NCI-H2029 treated with DMSO at 0.1 percent for 48 hours (cell line): Measurements from ENCODE around the gene FIZ1.

Experiments used
- DNase-seq: peaks from one replicate; lab custom pipeline; 2025; lab: John Stamatoyannopoulos, UW

The FIZ1 gene, protein sequence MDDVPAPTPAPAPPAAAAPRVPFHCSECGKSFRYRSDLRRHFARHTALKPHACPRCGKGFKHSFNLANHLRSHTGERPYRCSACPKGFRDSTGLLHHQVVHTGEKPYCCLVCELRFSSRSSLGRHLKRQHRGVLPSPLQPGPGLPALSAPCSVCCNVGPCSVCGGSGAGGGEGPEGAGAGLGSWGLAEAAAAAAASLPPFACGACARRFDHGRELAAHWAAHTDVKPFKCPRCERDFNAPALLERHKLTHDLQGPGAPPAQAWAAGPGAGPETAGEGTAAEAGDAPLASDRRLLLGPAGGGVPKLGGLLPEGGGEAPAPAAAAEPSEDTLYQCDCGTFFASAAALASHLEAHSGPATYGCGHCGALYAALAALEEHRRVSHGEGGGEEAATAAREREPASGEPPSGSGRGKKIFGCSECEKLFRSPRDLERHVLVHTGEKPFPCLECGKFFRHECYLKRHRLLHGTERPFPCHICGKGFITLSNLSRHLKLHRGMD

DNA sequence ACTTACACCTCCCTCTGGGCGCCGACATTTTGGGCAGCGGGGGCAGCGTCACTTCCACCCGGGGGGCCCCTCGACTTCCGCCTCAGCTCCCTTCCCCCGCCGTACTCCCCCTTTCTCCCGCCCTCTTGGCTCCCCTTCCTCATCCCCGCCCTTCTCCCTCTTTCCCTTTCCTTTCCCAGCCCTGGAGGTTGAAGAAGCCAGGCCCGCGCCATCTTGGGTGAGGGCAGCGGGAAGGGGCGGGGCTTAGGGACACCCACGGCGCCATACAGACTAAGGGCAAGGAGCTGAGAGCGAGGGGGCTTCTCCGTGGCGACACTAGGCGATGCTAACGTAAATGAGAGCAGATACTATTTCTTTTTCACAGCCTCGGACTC lies at the start of gene FIZ1:
Gene FIZ1, minus strand, starts transcription at position 50 of the 374 bp plus-strand sequence. CDS start 1,652 bp downstream, outside the sequence.
- peak; percentile 91 for DNase-seq

DNA sequence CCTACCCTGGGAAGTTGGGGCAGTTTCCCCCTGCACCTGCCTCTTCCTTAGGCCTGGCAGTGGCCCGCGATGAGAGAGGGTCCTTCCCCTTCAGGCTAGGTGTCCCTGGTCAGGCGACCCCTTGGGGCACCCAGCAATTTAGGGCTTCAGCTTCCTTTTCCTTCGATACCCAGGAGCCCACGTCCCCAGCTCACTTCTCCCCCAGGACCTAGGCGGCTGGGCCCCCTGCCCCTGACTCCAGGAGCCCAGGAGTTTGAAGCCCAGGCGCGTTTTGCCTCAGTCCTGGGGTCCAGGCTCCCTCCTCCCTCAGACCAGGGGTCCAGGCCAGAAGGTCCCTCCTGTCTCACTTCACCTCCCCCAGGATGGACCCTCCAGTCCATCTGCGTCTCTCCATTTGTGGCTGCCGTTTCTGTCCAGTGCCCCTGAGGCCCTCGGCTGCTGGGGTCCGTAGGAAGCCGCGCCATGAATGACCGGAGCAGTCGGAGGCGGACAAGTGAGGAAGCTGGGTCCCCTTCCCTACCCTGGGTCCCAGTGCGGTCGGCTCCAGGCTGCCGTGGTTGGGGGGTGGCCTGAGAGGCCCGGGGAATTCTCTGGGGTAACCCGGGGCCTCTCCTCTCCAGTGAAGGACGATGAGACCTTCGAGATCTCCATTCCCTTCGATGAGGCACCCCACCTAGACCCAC lies 49.4 kb upstream of the FIZ1 start:
- no peak for DNase-seq

DNA sequence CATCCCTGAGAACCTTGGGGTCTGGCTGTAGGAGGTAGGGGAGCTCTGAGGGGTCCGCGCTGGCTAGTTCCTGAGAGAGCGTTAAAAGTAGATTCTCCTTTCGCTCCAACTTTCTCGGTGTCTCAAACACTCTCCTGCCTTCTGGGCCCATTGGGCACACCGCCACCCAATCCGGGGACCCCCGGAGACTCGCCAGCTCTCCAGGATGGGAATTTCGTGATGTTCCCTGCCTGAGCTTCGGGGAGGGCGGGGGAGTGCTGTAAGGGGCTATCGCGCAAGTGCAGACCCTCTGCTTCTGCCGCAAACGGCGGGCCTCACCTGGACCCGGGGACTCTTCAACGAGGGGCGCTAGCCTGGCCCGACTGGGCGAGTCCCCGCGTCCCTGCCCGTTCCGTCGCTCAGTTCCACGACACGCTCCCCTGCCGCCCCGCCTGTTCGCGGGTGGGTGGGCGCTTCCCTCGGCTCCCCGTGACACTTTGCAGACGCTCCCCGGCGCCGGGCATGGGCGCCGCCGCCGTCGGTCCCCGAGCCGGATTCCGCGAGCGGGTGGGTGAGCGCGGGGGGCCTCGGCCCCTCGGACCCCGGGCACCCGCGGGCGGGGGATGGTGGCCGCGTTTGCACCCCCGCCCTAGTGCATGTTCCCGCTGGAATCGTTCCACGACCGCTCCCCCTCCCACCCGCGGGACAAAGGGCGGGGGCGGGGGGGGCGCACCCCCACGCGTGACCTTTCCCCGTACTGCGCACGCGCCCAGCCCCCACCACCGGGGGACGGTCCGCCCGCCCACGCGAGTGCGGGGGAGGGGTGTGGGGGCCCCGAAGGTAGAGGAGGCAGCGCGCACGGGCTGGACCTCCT lies 48.6 kb upstream of the FIZ1 start, which contains the start of gene CCDC106:
Gene CCDC106, plus strand, starts transcription at position 481 of the 853 bp plus-strand sequence. CDS start 835 bp downstream, outside the sequence.
- DNase-seq: no peak

DNA sequence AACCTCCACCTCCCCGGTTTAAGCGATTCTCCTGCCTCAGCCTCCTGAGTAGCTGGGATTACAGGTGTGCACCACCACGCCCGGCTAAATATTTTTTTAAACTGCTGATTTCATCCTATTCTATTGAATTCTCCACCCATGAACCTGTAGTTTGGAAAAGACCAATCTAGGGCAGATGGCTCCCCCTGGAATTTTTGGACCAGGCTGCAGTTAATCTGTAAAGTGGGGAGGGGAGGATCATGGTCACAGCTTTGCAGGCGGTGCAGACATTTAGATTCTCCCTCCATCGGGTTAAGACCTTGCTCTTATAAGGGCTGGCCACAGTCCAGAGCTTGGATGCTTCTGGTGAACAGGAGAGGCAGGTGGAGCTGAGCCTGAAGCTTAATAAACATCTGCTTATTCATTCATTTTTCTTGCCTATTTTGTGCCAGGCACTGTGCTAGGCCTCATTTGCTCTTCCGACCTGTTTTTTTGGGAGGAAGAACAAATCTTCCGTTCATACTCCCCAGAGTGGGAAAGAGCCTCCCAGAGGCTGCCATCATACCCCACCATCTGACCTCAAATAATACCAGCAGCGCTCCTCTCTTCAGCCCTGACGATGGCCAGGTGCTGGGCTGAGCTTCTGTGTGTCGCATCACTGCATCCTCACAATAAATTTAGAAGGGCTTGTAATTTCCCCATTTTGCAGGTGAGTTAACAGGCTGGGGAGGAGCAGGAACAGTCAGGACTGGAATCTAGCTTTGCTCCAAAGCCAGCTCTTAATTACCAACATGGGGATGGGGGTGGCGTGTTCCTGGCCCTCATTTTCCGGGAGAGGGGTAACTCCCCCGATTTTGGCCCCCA lies 47.8 kb upstream of the FIZ1 start:
- no peak for DNase-seq

DNA sequence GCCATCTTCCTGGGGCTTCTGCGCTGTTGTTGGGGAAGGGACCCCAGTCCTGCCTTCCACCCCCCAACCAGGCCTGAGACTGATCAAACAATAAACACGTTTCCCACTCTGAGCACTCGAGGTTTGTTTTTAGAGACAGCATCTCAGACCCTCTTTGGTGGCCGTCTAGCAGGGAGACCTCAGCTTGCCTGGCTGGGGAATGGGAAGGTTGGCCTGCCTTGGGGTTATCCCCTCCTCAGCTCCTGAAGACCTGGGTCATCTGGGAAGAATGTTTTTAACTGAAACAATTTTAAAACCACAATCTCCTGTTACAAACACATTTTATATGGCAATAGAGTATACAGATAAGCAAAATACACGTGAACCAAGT lies 46.2 kb upstream of the FIZ1 start:
- no peak for DNase-seq

DNA sequence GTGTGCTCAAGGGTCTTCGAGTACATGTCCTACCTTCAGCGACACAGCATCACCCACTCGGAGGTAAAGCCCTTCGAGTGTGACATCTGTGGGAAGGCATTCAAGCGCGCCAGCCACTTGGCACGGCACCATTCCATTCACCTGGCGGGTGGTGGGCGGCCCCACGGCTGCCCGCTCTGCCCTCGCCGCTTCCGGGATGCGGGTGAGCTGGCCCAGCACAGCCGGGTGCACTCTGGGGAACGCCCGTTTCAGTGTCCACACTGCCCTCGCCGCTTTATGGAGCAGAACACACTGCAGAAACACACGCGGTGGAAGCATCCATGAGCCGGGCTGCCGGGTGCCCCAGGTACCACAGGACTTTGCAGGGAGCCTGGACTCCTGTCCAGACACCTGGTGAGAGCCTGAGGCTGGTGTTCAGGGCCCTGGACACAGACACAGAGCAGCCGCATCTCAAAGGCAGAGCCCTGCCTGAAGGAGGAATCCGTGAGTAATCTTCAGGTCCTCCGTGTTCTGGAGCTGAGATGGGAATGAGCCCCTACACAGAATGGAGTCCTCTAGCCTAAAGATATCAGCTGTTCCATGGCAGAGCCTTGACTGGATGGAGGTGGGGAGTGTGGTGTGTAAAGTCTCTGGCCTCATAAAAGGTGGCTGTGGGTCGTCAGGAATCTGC lies 45.7 kb upstream of the FIZ1 start:
- DNase-seq: no peak

DNA sequence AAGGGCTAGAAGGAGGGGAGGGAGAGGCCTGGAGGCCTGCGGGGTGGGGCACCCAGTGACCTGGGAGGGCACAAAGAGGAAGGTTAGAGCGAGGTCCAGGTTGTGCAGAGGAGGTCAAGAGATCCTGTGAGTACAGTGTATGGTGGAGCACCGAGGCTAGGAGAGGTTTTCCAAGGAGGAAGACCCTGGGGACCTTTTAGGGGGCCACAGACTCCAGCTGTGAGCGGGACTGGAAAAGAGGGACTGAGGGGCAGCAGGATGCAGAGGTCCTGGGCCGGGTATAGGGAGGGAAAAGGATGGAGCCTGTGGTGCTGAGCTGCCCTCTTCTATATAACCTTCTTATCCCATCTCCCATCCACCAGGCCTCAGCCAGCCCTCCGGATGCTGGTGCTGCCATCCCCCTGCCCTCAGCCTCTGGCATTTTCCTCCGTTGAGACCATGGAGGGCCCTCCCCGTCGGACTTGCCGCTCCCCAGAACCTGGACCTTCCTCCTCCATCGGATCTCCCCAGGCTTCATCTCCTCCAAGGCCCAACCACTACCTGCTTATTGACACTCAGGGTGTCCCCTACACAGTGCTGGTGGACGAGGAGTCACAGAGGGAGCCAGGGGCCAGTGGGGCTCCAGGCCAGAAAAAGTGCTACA lies 45.0 kb upstream of the FIZ1 start:
- no peak for DNase-seq

DNA sequence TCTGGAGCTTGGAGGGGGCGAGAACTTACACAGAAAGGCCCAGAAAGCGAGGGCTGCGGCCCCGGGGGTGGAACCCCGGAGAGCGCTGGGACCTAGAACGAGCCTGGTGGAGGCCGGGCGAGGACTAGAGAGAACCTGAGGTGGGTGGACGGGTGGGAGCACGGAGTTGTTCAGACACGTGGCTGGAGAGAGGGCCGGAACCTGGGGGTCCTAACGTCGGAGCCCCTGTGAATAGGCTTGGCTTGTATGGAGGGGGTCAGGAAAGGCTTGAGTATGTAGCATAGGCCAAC lies 44.5 kb upstream of the FIZ1 start:
- DNase-seq: no peak

DNA sequence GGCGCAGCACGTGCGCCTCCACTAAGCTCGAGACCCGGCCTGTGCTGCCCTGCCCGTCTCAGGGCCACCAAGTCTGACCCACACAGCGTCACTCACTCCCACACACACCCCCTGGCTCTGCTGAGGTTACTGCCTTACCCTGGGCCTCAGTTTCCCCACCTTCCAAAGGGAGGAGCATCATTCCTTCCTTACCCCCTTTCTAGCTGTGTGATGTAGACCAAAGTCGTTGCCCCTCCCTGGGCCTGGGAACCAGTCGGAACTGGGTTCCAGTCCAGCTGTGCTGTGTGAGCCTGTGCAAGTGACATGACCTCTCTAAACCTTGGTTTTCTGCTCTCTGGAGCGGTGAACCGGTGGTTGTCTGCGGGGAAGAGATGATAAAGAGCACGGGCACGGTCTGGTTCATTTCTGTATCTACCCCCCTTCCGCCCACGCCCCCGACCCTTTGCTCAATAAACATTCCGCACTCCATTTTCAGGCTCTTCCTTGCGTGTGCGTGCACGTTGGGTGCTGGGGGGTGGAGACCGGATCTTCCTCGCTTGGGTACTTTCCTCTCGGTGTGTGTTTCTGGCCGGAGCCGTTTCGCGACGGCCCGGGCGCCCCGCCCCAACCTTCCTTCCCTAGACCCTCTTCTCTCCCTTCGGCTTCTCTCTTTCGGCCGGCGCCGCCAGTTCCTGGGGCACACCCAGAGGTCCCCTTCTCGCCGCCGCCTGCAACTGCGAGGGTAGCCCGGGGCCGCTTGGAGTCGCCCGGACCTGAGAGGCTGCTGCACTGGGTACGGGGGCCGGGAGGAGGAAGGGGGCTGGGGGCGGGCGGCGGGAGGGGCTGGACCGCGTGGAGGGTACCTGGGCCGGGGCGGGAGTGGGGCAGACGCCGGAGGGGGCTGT lies 43.9 kb upstream of the FIZ1 start, which contains the start of gene ZNF581:
Gene ZNF581, plus strand, starts transcription at position 647 of the 884 bp plus-strand sequence. CDS start 923 bp downstream, outside the sequence.
- DNase-seq: peak; percentile 44

DNA sequence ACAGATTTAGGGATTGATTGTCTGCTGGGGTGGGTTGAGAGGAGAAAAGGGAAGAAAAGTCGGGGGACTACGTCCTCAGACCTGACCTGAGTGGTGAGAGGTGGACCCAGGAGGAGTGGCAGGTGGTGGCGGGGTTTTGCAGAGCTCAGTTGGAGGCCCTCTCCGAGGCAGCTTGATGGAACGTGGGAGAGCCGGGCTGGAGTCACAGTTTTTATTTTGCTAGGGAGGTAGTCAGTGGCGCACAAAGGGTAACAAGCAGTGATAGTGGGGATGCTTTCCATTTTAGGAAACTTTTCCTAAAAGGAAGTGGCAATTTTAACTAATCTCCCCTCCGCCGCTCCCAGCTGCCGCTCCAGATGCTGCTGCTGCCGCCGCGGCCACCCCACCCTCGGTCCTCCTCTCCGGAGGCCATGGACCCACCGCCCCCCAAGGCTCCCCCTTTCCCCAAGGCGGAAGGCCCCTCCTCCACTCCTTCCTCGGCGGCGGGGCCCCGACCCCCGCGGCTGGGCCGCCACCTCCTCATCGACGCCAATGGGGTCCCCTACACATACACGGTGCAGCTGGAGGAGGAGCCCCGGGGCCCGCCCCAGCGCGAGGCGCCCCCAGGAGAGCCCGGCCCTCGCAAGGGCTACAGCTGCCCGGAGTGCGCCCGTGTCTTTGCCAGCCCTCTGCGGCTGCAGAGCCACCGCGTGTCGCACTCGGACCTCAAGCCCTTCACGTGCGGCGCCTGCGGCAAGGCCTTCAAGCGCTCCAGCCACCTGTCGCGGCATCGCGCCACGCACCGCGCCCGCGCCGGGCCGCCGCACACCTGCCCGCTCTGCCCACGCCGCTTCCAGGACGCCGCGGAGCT lies 43.1 kb upstream of the FIZ1 start:
- no peak for DNase-seq

DNA sequence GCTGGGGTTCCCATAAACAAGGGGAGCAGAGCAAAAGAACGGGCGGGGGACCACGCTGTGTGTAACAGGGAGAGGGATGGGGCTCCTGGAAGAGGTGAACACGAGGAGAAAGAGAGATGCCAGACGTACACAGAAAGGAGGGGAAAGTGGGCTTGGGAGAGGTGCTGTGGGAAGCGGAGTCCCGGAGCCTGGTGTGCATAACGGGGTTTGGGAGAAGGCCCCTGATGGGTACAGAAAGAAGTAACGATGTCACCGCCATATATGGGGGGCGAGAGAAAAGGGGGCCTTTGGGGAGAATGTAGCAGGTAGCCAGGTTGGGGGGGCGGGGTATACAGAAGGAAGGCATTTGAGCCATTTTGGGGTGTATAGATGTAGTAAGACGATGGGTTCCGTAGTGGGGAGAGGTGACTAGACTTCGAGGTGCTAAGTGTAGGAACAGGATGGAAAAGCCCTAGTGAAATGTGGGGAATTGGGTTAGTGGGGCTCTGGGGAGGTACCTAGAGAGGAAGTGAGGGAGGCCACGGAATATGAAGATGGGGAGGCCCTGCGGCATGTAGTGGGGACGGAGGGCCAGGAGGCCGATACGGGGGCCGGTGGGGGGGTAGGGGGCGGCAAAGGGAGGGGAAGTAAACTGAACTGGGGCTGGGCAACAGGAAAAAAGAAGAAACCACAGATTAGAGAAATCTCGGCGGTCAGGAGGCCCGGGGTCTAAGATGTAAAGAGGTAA lies 42.3 kb upstream of the FIZ1 start:
- no peak for DNase-seq

DNA sequence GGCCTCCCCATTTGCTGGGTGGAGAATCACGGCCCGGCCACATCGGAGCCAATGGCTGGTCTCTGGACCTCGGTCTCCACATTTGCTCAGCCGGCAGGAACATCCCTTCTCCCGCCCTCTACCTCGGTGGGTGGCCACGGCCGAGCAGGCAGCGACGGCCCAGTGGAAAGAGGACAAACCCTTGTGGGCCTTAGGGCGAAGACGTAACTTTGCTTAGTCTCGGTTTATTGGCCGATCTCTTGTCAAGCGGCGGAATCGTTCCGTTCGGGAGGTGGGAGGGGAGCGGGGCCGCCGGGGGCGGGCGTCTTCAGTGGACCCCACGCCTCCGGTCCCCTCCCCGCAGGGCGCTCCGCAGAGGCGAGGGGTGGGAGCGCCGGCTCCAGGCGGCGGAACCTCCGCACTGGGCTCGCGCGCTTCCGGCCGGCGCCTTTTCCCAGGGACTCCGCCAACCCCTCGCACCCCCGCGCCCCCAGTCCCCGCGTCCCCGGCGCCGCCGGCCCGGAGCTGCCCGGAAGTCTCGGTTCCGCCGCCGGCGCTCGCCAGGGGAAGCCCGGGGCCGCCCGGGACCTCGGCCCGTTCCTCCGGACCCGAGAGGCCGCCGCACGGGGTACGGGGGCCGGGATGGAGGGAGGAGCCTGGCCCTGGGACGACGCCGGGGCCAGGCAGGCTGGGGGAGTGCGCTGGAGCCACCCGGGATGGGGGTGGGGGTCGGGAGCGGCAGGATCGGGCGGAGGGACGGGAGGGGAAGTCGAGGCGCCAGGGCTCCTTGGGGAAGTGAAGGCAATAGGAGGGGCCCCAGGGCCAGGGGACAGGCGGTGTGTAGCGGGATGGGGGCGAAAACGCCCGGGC lies 41.5 kb upstream of the FIZ1 start, which contains the start of gene ZNF580:
Gene ZNF580, plus strand, starts transcription at position 426 of the 849 bp plus-strand sequence. CDS start 1,507 bp downstream, outside the sequence.
- DNase-seq: no peak

DNA sequence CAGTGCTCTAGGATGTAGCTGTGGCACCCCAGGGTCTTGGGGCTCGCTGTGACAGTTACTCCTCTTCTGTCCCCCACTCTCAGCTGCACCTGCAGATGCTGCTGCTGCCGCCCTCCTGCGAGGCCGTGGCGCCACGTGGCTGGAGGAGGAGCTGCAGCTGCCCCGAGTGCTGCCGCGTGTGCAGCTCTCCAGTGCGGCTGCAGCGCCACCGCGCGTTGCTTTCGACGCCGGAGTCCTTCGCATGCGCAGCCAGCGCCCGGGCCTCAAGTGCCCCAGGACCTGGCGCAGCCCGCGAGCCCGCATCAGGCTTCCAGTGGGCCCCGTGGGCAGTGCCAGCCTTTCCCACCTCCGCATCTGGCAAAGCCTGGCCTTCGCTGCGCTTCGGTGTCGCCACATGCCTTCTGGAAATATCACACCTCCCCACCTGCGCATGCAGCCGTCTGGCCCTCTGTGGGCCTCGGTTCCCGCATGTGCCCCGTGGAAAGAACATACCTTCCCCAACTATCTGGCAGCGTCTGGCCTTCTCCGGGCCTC lies 40.8 kb upstream of the FIZ1 start:
- no peak for DNase-seq

DNA sequence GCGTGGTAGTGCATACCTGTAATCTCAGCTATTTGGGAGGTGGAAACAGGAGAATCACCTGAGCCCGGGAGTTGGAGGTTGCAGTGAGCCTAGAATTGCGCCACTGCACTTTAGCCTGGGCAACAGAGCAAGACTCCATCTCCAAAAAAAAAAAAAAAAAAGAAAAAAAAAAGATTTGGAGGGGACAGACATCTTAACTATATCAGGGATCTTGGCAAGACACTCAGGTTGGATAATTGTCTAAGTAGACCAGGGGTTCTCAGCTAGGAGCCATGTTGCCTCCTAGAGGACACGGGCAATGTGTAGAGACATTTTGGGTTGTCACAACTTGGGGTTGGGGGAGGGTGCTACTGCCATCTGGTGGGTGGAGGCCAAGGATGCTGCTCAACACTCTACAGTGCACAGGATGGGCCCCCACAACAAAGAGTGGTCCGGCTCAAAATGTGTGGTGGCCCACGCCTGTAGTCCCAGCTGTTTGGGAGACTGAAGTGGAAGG lies 39.6 kb upstream of the FIZ1 start:
- no peak for DNase-seq

DNA sequence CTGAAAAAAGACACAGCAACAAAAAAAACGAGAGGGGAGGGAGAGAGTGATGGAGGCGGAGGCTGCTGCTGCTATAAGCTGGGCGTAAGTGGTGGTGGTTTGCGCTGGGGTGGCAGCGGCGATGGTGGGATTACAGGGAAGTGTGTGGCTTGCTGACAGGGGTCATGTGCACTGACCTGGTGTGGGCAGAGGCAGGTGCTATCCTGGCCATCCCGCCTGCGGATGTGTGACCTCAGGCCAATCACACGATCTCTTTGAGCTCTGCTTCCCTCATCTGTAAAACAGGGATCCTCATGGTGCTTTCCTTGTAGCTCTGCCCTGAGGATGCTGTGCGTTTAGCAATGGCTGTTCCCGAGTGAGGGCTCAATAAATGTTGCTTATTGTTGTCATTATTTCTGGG lies 38.2 kb upstream of the FIZ1 start:
- DNase-seq: no peak

DNA sequence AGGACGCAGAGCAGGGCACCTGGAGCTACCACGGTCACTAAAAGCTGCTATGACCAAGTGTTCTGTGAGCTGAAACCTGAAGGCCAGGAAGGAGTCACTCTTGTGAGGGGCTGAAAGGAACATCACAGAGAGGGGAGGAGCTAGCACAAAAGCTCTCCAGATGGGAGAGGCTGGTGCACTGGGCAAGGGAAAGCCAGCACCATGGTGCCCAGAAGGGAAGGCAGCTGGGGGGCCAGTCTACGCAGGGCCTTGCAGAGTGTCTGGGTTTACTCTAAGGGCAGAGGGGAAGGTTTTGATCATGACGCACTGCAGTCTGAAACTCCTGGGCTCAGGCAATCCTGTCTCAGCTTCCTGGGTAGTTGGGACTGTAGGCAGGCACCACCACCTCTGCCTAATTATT lies 37.4 kb upstream of the FIZ1 start:
- DNase-seq: no peak
